Mononuclear cell (primary cell): ENCODE measurements around the gene ABHD14A. TPM values are rescaled to one million over a fixed set of nuclear protein-coding genes. Genes with fewer than 3 reads are reported as not detected.
A peak's percentile ranks its signal among the peaks of the same experiment; 100 is the strongest.
"Not testable (repeated sequence)": the region's sequence is repeated elsewhere in the genome, so short reads cannot be mapped to it uniquely, and the experiment has no call there.

ENCODE experiments used
- H3K27me3 ChIP-seq: 2 replicates; pipeline ENCODE4 v1.6.0; 2011; ENCODE audit warnings: low read length, control low read depth; ENCODE audit not compliant: insufficient read depth
- H3K4me1 ChIP-seq: 2 replicates; pipeline ENCODE4 v1.5.1; 2011; ENCODE audit warnings: mild to moderate bottlenecking, low read length, control low read depth; ENCODE audit not compliant: insufficient read depth
- H3K4me3 ChIP-seq: 2 replicates; pipeline ENCODE4 v1.5.1; 2011; ENCODE audit warnings: mild to moderate bottlenecking, low read length, moderate library complexity
- H3K9me3 ChIP-seq: 2 replicates; pipeline ENCODE4 v1.5.1; 2011; ENCODE audit warnings: low read depth, mild to moderate bottlenecking, control low read depth, low read length
- total RNA-seq: library from RNA; depleted of rRNA; stranded (reverse); fragments of >200 nt; gene quantifications from one replicate; pipeline ENCODE4 v1.2.3, GENCODE V29; 2012

The ABHD14A gene
- 6.6 TPM for total RNA-seq

GRCh38 chr3:51974963-51975851, at the start of gene ABHD14A:
TSS of gene ABHD14A (plus strand) at chr3:51975064. CDS start at chr3:51975136, 72 bp downstream.
- Histone ChIP-seq H3K9me3 (no peaks in the 10 kb centered on the region), H3K4me3 (peak within 1 kb of the TSS; percentile 67), H3K4me1 (peaks cover 34% of the 10 kb centered on the region), H3K27me3 (no peaks in the 10 kb centered on the region)

- Histone ChIP-seq H3K4me1 (no peaks in the 10 kb centered on the region), H3K4me3 (no peak overlapping the region), H3K27me3 (no peaks in the 10 kb centered on the region), H3K9me3 (no peaks in the 10 kb centered on the region)
These were observed 47.5 kb upstream of the ABHD14A start for GRCh38 chr3:51927061-51927977.

- Histone ChIP-seq H3K4me3 (no peak overlapping the region), H3K27me3 (no peaks in the 10 kb centered on the region), H3K9me3 (no peaks in the 10 kb centered on the region), H3K4me1 (no peaks in the 10 kb centered on the region)
These were observed 46.4 kb upstream of the ABHD14A start for GRCh38 chr3:51928438-51928837.

DNA sequence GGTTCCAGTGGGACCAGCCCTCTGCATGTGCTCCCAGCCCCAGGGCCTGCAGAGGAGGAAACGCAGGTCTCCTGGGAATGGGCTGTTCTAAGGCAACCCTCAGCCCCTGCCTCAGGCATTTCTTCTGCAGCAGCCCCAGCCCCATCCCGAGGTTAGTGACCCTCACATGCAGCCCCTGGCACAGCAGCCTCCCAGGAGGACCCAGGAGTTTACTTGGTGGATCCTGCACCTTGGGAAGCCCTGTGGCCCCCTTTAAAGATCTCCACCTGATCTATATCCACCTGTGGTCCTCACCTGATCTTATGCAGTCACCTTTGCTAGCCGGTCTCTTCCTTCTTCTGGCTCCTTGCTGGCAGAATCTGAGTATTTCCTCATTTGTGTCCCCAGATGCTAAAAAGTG, 45.9 kb upstream of the ABHD14A start:
- H3K27me3 ChIP-seq, H3K4me1 ChIP-seq, H3K4me3 ChIP-seq, H3K9me3 ChIP-seq: not testable (repeated sequence)

- H3K4me1 ChIP-seq = no peaks in the 10 kb centered on the region
- H3K27me3 ChIP-seq = no peaks in the 10 kb centered on the region
- no peaks in the 10 kb centered on the region for H3K9me3 ChIP-seq
- H3K4me3 ChIP-seq = no peak overlapping the region
These were observed 45.4 kb upstream of the ABHD14A start for GRCh38 chr3:51929420-51930003.

- no peaks in the 10 kb centered on the region for H3K9me3 ChIP-seq
These were observed 44.4 kb upstream of the ABHD14A start for GRCh38 chr3:51930439-51930838.

GRCh38 chr3:51931756-51932155, 43.1 kb upstream of the ABHD14A start:
- Histone ChIP-seq H3K27me3 (no peaks in the 10 kb centered on the region), H3K4me1 (no peaks in the 10 kb centered on the region), H3K4me3 (no peak overlapping the region), H3K9me3 (no peaks in the 10 kb centered on the region)

More at GRCh38 chr3:51930439-51930838, 44.4 kb upstream of the ABHD14A start:
- H3K4me1 ChIP-seq = no peaks in the 10 kb centered on the region
- H3K27me3 ChIP-seq = no peaks in the 10 kb centered on the region
- no peak overlapping the region for H3K4me3 ChIP-seq

DNA sequence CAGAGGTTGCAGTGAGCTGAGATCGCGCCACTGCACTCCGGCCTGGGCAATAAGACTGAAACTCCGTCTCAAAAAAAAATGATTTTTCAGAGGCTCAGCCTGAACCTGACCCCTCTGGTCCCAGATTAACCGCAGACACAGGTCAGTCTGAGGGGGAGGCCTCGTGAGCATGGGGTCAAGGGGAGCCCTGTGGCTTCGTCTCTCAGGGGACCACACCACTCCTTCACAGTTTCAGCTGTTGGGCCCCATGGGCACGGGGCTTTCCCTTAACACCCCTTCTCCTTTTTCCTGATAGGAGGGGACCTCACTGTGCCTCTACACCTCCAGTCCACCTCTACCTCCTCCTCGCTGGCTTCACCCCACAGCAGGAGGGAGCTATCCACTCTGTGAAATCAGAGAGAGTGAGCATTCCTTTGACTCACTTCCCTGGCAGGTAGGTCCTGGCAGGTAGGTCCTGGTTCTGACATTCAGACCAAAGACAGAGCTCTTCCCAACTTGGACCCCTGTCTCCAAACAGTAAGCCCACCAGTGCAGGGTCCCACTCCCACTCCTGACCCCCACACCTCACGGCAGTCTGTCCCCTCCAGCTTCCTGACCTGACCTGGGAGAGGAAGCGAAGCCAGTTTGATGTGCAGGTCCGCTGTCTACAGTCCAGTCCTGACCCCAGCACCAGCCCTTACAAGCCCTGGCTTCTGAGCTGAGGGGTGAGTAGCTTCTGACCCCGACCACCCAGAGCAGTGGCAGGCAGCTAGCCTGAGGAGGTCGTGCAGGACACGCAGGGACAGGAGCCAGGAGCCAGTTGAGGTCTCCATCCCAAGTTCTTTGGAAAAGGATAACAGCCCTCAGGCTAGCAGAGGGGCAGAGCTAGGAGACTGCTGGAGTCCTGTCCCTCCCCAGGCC, 42.1 kb upstream of the ABHD14A start:
- no peaks in the 10 kb centered on the region for H3K4me1 ChIP-seq
- H3K27me3 ChIP-seq = no peaks in the 10 kb centered on the region
- no peaks in the 10 kb centered on the region for H3K9me3 ChIP-seq
- H3K4me3 ChIP-seq = no peak overlapping the region

- Histone ChIP-seq H3K27me3 (no peaks in the 10 kb centered on the region), H3K9me3 (no peaks in the 10 kb centered on the region), H3K4me3 (no peak overlapping the region), H3K4me1 (no peaks in the 10 kb centered on the region)
These were observed 41.3 kb upstream of the ABHD14A start for GRCh38 chr3:51933471-51934138.

- Histone ChIP-seq H3K4me1 (no peaks in the 10 kb centered on the region), H3K9me3 (no peaks in the 10 kb centered on the region), H3K27me3 (no peaks in the 10 kb centered on the region), H3K4me3 (no peak overlapping the region)
These were observed 40.6 kb upstream of the ABHD14A start for GRCh38 chr3:51934139-51934850.

DNA sequence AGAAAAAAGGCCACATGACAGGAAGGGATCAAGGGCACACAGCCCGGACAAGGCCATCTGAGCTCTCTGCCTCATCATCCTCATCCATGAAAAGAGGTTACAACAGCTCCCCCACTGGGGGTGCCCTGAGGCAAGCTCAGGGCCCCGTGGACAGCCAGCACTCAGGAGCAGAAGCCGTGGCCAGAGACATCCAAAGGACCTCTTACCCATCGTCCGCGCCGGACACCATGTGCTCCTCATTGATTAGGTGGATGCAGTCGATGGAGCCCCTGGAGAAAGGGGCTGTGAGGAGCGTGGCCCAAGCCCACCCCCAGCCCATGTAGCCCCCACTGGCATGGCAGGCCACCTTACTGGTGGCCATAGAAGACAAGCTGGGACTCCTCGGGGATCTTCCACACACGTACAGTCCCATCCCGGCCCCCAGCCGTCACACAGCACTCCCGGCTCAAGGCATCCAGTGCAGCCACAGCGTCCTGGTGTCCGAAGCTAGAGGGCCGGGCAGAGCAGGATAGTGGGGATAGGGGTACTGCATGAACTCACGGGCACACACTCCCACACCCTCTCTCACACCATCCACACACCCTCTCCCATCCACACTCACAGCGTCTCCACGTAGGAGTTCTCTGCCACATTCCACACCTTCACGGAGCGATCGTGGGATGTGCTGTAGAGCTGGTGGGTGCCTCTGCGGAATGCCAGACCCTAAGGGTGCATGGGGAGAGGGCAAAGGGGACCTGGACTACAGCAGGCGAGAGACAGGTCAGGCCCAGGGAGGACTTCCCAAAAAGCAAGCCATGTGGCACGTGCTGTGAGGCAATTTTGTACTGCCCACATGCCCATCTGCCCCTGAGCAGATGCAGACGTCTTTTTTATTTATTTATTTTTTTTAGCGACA, 39.6 kb upstream of the ABHD14A start:
- H3K27me3 ChIP-seq = no peaks in the 10 kb centered on the region
- no peak overlapping the region for H3K4me3 ChIP-seq
- H3K9me3 ChIP-seq = no peaks in the 10 kb centered on the region
- peaks cover under 1% of the 10 kb centered on the region for H3K4me1 ChIP-seq

DNA sequence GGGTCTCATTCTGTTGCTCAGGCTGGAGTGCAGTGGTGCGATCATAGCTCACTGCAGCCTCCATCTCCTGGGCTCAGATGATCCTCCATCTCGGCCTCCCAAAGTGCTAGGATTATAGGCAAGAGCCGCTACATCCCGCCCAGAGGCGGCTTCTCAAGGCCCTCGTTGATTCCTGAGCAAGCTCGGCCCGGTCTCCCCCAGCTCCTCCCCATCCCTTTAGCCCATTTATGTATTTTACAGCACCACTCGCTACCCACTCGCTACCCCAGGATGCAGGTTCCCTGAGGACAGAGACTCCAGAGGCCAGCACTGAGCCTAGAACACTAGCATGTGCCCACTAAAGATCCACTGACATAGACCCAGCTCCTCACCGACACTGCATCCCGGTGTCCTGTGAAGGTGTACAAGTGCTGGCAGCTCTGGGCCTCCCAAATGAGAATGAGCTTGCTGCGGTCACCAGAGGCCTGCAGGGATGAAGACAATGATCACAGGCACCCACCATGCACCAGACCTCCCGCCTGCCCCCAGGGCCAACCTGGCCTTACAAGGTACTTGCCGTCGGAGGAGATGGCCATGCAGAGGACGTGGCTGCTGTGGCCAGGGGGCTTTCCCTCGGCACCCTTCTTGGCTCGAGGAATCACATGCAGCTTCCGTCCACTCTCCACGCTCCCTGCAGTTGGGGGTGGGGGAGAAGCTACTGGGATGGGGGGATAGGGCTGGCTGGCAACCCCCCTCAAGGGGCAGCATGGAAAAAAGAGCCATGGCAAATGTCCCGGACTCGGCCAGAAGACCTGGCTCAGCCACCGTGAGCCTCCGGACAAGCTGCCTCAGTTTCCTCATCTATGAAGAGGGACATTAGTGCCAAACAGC, 38.7 kb upstream of the ABHD14A start:
- peaks cover 9% of the 10 kb centered on the region for H3K4me1 ChIP-seq
- no peaks in the 10 kb centered on the region for H3K27me3 ChIP-seq
- no peaks in the 10 kb centered on the region for H3K9me3 ChIP-seq
- no peak overlapping the region for H3K4me3 ChIP-seq
